T-helper 17 cell (primary cell): ENCODE measurements around the gene PKD2. TPM values are rescaled to one million over a fixed set of nuclear protein-coding genes. Genes with fewer than 3 reads are reported as not detected.

Experiments
- ATAC-seq: fragments of 150-1000 bp; cut with Tn5 transposase; 2 replicates; pipeline ENCODE4 v1.10.0; 2021; ENCODE audit warnings: mild to moderate bottlenecking, moderate library complexity
- DNase-seq, 3 donors: peaks; one replicate each; pipeline versions ENCODE4 v3.0.0 to v3.0.0-alpha.2; 2020 to 2021
- H3K9me3 ChIP-seq: one replicate; pipeline ENCODE4 v1.7.0; 2013; ENCODE audit warnings: low read length, mild to moderate bottlenecking; ENCODE audit not compliant: control insufficient read depth, poor library complexity, severe bottlenecking
- H3K27ac Mint-ChIP-seq: one replicate; pipeline ENCODE4 v1.8.0; 2022; ENCODE audit warnings: mild to moderate bottlenecking, moderate library complexity, mixed read lengths
- H3K27me3 Mint-ChIP-seq: one replicate; pipeline ENCODE4 v1.8.0; 2022; ENCODE audit warnings: mixed read lengths
- H3K36me3 Mint-ChIP-seq: one replicate; pipeline ENCODE4 v1.8.0; 2022; ENCODE audit warnings: low read depth, mixed read lengths
- H3K4me1 Mint-ChIP-seq: one replicate; pipeline ENCODE4 v1.8.0; 2022; ENCODE audit warnings: mild to moderate bottlenecking, mixed read lengths
- H3K4me3 Mint-ChIP-seq: one replicate; pipeline ENCODE4 v1.8.0; 2022; ENCODE audit warnings: mild to moderate bottlenecking, moderate library complexity, mixed read lengths
- total RNA-seq, 4 donors: library from RNA in 2 of 4; stranded (reverse) in 2 of 4; gene quantifications; one replicate each; pipeline ENCODE4 v1.2.3 and lab custom pipeline; 2022 to 2026

The PKD2 gene
- total RNA-seq, 2 donors from 2014 or later = 10.2 to 11.1 TPM

DNA sequence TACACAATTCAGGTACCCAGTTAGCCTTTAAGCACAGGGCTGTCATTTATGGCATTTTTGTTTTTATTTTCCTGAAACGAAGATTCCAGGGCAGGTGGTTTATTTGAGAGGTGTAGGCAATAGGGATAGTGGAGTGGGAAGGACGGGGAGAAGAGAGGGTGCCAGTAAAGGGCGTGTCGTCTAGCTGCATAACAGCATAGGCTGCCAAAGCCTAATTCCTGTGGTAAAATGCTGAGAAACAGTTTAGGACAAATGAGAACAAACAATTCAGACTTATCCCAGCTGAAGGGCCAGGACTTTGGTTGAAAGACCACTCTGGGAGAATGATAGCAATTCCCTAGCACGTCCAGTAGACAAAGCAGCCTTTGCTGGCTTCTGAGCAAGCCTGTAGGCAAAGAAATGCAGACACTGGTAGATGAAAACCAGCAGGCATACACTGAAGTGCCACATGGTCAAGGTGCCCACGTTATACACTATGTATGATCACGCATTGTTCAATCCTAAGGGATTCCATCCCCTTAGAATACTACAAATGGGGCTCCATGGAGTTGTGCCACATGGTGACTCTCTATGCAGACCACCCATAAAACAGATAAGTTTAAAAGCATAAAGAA, 70.6 kb downstream of the PKD2 start:
- Mint-ChIP-seq H3K4me3 (no peak overlapping the region), H3K27ac (no peak overlapping the region), H3K4me1 (no peaks in the 10 kb centered on the region), H3K27me3 (no peaks in the 10 kb centered on the region), H3K36me3 (peaks cover 2% of the 10 kb centered on the region)
- DNase-seq (no peak), ATAC-seq (no peak)
- no peaks in the 10 kb centered on the region for H3K9me3 ChIP-seq

GRCh38 chr4:88078579-88078978, 71.1 kb downstream of the PKD2 start:
- no peaks in the 10 kb centered on the region for H3K9me3 ChIP-seq
- Mint-ChIP-seq H3K4me1 (no peaks in the 10 kb centered on the region), H3K27me3 (no peaks in the 10 kb centered on the region), H3K36me3 (peaks cover 2% of the 10 kb centered on the region), H3K27ac (no peak overlapping the region), H3K4me3 (no peak overlapping the region)
- DNase-seq (no peak), ATAC-seq (no peak)

- no peak for ATAC-seq
- H3K27me3 Mint-ChIP-seq = no peaks in the 10 kb centered on the region
- no peak overlapping the region for H3K4me3 Mint-ChIP-seq
- no peak for DNase-seq
- no peak overlapping the region for H3K27ac Mint-ChIP-seq
- H3K36me3 Mint-ChIP-seq = no peaks in the 10 kb centered on the region
- no peaks in the 10 kb centered on the region for H3K4me1 Mint-ChIP-seq
- H3K9me3 ChIP-seq = no peaks in the 10 kb centered on the region
These were observed 73.2 kb downstream of the PKD2 start for GRCh38 chr4:88080626-88081025.

DNA sequence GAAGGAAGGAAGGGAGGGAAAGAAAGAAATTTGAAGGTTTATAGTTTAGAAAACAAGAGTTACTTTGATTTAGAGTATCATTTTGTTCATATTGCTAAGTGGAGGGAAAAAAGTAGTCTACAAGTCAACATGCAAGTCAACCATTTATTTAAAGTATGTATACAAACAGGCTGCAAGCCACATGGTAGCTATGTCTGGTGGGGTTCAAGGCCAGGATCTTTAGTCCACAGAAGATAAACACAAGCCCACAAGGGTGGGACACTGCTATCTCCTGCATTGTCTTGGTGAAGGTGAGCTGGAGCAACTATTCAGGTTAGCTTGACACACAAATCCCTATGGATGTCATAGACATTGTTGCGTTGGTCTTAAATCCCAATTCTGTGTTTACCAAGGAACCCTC, 79.6 kb downstream of the PKD2 start:
- DNase-seq (no peak), ATAC-seq (no peak)
- H3K4me1 Mint-ChIP-seq = no peaks in the 10 kb centered on the region
- no peak overlapping the region for H3K4me3 Mint-ChIP-seq
- no peaks in the 10 kb centered on the region for H3K36me3 Mint-ChIP-seq
- peaks cover 4% of the 10 kb centered on the region for H3K27me3 Mint-ChIP-seq
- no peak overlapping the region for H3K27ac Mint-ChIP-seq
- H3K9me3 ChIP-seq = no peaks in the 10 kb centered on the region

- H3K27me3 Mint-ChIP-seq = peaks cover 10% of the 10 kb centered on the region
- no peak overlapping the region for H3K4me3 Mint-ChIP-seq
- H3K4me1 Mint-ChIP-seq = no peaks in the 10 kb centered on the region
- H3K27ac Mint-ChIP-seq = no peak overlapping the region
- no peak for DNase-seq
- ATAC-seq = no peak
- no peaks in the 10 kb centered on the region for H3K36me3 Mint-ChIP-seq
- H3K9me3 ChIP-seq = no peaks in the 10 kb centered on the region
These were observed 83.5 kb downstream of the PKD2 start for GRCh38 chr4:88090898-88091297.

GRCh38 chr4:88091378-88091777, 83.9 kb downstream of the PKD2 start:
- Mint-ChIP-seq H3K27me3 (peaks cover 10% of the 10 kb centered on the region), H3K27ac (no peak overlapping the region), H3K4me3 (no peak overlapping the region), H3K36me3 (no peaks in the 10 kb centered on the region), H3K4me1 (no peaks in the 10 kb centered on the region)
- no peak for DNase-seq
- no peaks in the 10 kb centered on the region for H3K9me3 ChIP-seq
- no peak for ATAC-seq

- DNase-seq (no peak), ATAC-seq (no peak)
- no peak overlapping the region for H3K4me3 Mint-ChIP-seq
These were observed 86.4 kb downstream of the PKD2 start for GRCh38 chr4:88093874-88094273.

GRCh38 chr4:88097301-88097700, 89.9 kb downstream of the PKD2 start:
- no peak for DNase-seq

More at GRCh38 chr4:88093874-88094273, 86.4 kb downstream of the PKD2 start:
- Mint-ChIP-seq H3K27ac (no peak overlapping the region), H3K27me3 (peaks cover 11% of the 10 kb centered on the region), H3K4me1 (no peaks in the 10 kb centered on the region), H3K36me3 (peaks cover 2% of the 10 kb centered on the region)
- no peaks in the 10 kb centered on the region for H3K9me3 ChIP-seq

DNA sequence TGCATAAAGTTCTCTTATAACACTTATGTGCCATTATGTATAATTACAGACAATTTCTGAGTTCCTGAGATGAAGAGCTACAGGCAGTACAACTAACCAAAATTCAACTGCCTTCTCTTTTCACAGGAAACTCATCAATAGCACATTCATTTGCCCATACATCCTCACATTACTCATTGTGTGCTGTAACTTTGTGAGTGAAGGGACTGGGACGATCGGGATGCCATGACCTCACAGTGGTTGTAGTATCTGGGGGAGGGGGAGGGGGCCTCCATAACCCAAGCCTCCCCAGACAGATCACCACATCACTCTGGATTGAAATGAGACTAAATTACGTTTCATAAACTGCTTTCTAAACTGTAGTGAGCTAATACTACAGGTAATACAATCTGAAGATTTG, 90.3 kb downstream of the PKD2 start:
- peaks cover 11% of the 10 kb centered on the region for H3K27me3 Mint-ChIP-seq
- ATAC-seq (no peak), DNase-seq (no peak)
- no peaks in the 10 kb centered on the region for H3K4me1 Mint-ChIP-seq
- H3K9me3 ChIP-seq = no peaks in the 10 kb centered on the region
- no peak overlapping the region for H3K27ac Mint-ChIP-seq
- H3K4me3 Mint-ChIP-seq = no peak overlapping the region
- peaks cover 7% of the 10 kb centered on the region for H3K36me3 Mint-ChIP-seq

More at GRCh38 chr4:88097301-88097700, 89.9 kb downstream of the PKD2 start:
- Mint-ChIP-seq H3K36me3 (peaks cover 7% of the 10 kb centered on the region), H3K4me3 (no peak overlapping the region), H3K27ac (no peak overlapping the region), H3K4me1 (no peaks in the 10 kb centered on the region), H3K27me3 (peaks cover 11% of the 10 kb centered on the region)
- no peak for ATAC-seq
- H3K9me3 ChIP-seq = no peaks in the 10 kb centered on the region

DNA sequence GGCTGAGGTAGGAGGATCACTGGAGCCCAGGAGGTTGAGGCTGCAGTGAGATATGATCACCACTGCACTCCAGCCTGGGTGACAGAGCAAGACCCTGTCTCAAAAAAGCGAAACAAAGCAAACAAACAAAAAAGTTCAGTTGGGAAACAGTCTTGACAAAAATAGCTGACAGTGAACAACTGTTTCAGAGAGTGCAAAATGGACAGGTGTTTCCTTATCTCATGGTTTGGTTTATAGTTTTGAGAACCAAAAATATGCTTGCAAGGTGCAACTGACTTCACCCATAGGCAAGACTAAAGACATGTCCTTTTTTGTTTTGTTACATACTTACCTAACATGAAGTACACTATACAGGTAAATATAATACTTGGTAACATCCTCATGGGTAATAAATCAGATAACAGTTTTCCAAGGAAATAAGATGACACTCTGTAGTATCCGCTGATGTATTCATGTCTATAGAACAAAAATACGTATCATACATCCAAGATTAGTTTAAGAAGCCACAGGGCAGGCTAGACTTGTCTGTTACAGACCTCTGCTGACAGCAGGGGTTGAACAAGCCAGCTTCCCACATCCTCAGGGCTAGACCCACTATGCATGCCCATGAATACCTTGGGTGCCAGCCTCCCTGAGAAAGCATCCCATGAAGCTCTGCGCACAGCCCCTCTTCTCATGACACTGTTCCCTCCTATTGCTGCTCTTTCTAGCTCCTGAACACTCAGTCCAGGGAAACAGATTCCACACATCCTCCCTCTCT, 91.7 kb downstream of the PKD2 start:
- ATAC-seq = no peak
- H3K36me3 Mint-ChIP-seq = peaks cover 7% of the 10 kb centered on the region
- DNase-seq = no peak
- no peaks in the 10 kb centered on the region for H3K4me1 Mint-ChIP-seq
- H3K4me3 Mint-ChIP-seq = no peak overlapping the region
- peaks cover 11% of the 10 kb centered on the region for H3K27me3 Mint-ChIP-seq
- H3K9me3 ChIP-seq = no peaks in the 10 kb centered on the region
- H3K27ac Mint-ChIP-seq = no peak overlapping the region

- H3K27me3 Mint-ChIP-seq = peaks cover 5% of the 10 kb centered on the region
- no peak for DNase-seq
- peaks cover 7% of the 10 kb centered on the region for H3K36me3 Mint-ChIP-seq
- no peaks in the 10 kb centered on the region for H3K9me3 ChIP-seq
- H3K4me1 Mint-ChIP-seq = no peaks in the 10 kb centered on the region
- no peak for ATAC-seq
- H3K27ac Mint-ChIP-seq = no peak overlapping the region
- H3K4me3 Mint-ChIP-seq = no peak overlapping the region
These were observed 93.7 kb downstream of the PKD2 start for GRCh38 chr4:88101165-88101564.

DNA sequence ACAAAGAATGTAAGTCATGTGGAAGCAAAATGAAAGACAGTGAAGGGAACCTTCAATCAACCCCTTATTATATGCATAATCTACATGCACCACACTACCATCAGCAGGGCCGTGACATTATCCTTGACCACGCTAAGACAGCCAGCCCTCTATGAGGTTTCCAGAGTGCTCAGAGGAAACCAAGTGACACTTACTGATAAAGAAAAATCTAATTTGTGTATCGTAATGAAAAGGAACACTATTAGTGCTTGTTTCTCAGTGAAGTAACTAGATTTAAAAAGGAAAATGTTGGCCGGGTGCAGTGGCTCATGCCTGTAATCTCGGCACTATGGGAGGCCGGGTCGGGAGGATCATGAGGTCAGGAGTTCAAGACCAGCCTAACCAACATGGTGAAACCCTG, 94.6 kb downstream of the PKD2 start:
- no peak overlapping the region for H3K27ac Mint-ChIP-seq
- H3K4me1 Mint-ChIP-seq = no peaks in the 10 kb centered on the region
- ATAC-seq = no peak

DNA sequence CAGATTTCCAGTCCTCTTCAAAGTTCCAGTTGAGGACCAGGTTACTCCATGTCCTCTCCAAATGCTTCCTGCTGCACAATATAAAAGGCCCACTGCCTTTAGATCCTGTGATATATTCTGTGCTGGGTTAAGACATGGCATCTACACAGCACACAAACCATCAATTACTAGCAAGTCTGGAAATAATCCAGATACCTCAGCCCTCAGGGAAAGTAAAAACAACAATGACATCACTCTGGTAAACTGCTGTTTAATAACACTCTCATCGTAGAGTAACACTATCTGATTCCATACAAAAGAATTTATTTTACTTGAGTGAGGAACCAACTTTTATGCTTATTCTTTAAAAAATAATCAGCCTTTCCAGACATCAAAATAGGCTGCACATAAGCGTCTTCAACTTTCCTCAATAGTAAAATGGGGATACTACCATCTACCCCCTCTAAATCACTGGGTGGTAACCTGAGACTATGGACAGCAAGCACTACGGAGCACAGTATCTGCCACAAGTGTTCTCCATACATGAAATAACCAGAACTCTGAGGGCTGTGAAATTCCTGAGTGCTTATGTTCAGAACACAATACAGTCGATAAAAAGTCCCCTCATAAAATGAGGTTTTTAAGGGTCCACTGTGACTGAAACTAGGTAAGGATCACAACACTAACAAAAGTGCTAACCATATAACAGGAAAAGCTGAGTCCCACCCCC, 97.6 kb downstream of the PKD2 start:
- H3K36me3 Mint-ChIP-seq = peaks cover 2% of the 10 kb centered on the region
- H3K27ac Mint-ChIP-seq = no peak overlapping the region
- no peaks in the 10 kb centered on the region for H3K27me3 Mint-ChIP-seq
- ATAC-seq = no peak
- no peak overlapping the region for H3K4me3 Mint-ChIP-seq
- H3K9me3 ChIP-seq = no peaks in the 10 kb centered on the region
- no peaks in the 10 kb centered on the region for H3K4me1 Mint-ChIP-seq
- DNase-seq = no peak

More for the DNA sequence above, 94.6 kb downstream of the PKD2 start:
- peaks cover 7% of the 10 kb centered on the region for H3K36me3 Mint-ChIP-seq
- no peak for DNase-seq
- no peaks in the 10 kb centered on the region for H3K9me3 ChIP-seq
- peaks cover 5% of the 10 kb centered on the region for H3K27me3 Mint-ChIP-seq
- H3K4me3 Mint-ChIP-seq = no peak overlapping the region
